Measurements from ENCODE around the gene FSTL3.
"Not testable (repeated sequence)": the region's sequence is repeated elsewhere in the genome, so short reads cannot be mapped to it uniquely, and the experiment has no call there.

The FSTL3 gene

GRCh38 chr19:711254-711653, 35.1 kb downstream of the FSTL3 start:
- DNase-seq, result no peak

GRCh38 chr19:715347-715746, 39.2 kb downstream of the FSTL3 start:
- DNase-seq, result no peak

- DNase-seq, result no peak
Measured at GRCh38 chr19:718251-718951, 42.2 kb downstream of the FSTL3 start.

GRCh38 chr19:718991-719512, 42.9 kb downstream of the FSTL3 start:
- DNase-seq, result no peak

GRCh38 chr19:719636-720344, 43.6 kb downstream of the FSTL3 start:
- DNase-seq, result no peak

GRCh38 chr19:720345-721160, 44.4 kb downstream of the FSTL3 start:
- no peak for DNase-seq

GRCh38 chr19:722553-723101, 46.4 kb downstream of the FSTL3 start:
- DNase-seq, result no peak

GRCh38 chr19:723247-723646, 47.1 kb downstream of the FSTL3 start:
- DNase-seq, result no peak

GRCh38 chr19:723714-724113, 47.5 kb downstream of the FSTL3 start:
- DNase-seq, result no peak

GRCh38 chr19:725461-726089, 49.4 kb downstream of the FSTL3 start:
- no peak for DNase-seq

- no peak for DNase-seq
Measured at GRCh38 chr19:726993-727956, 51.1 kb downstream of the FSTL3 start.

- DNase-seq, result no peak
Measured at GRCh38 chr19:728011-728410, 51.8 kb downstream of the FSTL3 start.

GRCh38 chr19:729564-729963, 53.4 kb downstream of the FSTL3 start:
- DNase-seq, result not testable (repeated sequence)

- DNase-seq, result no peak
Measured at GRCh38 chr19:729965-730668, 53.9 kb downstream of the FSTL3 start.

GRCh38 chr19:731000-731399, 54.8 kb downstream of the FSTL3 start:
- no peak for DNase-seq

- DNase-seq, result no peak
Measured at GRCh38 chr19:732148-733069, 56.2 kb downstream of the FSTL3 start.

All from activated gamma-delta T cell (primary cell).